ENCODE results near the gene MCC.
A peak's percentile ranks its signal among the peaks of the same experiment; 100 is the strongest.

The MCC gene

GRCh38 chr5:113245427-113246225 lies 242.6 kb downstream of the MCC start:
- Histone ChIP-seq H3K4me3 (ENCODE audit: low read depth, low read length) (no peak overlapping the region), H4K91ac (ENCODE audit: low read depth, low read length) (no peak overlapping the region), H3K9ac (ENCODE audit: low read length) (no peak overlapping the region), H3K36me3 (ENCODE audit: control insufficient read depth in 1 of 2, insufficient read depth in 2 of 2, low read length in 2 of 2) (no peaks in the 10 kb centered on the region), H2AK5ac (ENCODE audit: low read length) (no peak overlapping the region), H2BK5ac (ENCODE audit: low read depth, low read length, poor library complexity) (no peak overlapping the region), H3K4me2 (ENCODE audit: low read length) (no peak overlapping the region), H4K8ac (ENCODE audit: low read depth, low read length) (no peak overlapping the region), H3K27me3 (ENCODE audit: insufficient read depth, low read length) (no peaks in the 10 kb centered on the region), H3K9me3 (ENCODE audit: insufficient read depth, low read depth, low read length) (peaks cover 3% of the 10 kb centered on the region), H2BK120ac (ENCODE audit: insufficient read depth, low read length, poor library complexity) (no peak overlapping the region), H3K14ac (ENCODE audit: low read length) (no peak overlapping the region), H3K23ac (ENCODE audit: low read length) (no peak overlapping the region), H2BK12ac (ENCODE audit: low read length) (no peak overlapping the region), H3K4me1 (ENCODE audit: control insufficient read depth in 1 of 2, insufficient read depth in 2 of 2, low read length in 2 of 2) (peaks cover 0 to 3% of the 10 kb centered on the region in 2 experiments), H3K18ac (ENCODE audit: low read length) (no peak overlapping the region), H3K4ac (ENCODE audit: low read depth, low read length) (no peak overlapping the region), H3K79me1 (ENCODE audit: low read length) (no peaks in the 10 kb centered on the region), H3K79me2 (ENCODE audit: control insufficient read depth, insufficient read depth, low read length, poor library complexity) (no peaks in the 10 kb centered on the region), H2AFZ (ENCODE audit: insufficient read depth, low read length, poor library complexity) (no peak overlapping the region), H3K27ac (ENCODE audit: low read depth, low read length) (no peak overlapping the region), H4K12ac (ENCODE audit: low read depth, low read length) (no peak overlapping the region)
- DNase-seq, result no peak
- no CpG with 5 or more reads among the region's 2 CpGs for WGBS (ENCODE audit: extremely low coverage, insufficient coverage, insufficient read length)

- H3K36me3 ChIP-seq (ENCODE audit: control insufficient read depth in 1 of 2, insufficient read depth in 2 of 2, low read length in 2 of 2), result no peaks in the 10 kb centered on the region
- no peak overlapping the region for H3K4ac ChIP-seq (ENCODE audit: low read depth, low read length)
- no peak overlapping the region for H4K91ac ChIP-seq (ENCODE audit: low read depth, low read length)
- H3K27ac ChIP-seq (ENCODE audit: low read depth, low read length), result no peak overlapping the region
- no peak overlapping the region for H2AFZ ChIP-seq (ENCODE audit: insufficient read depth, low read length, poor library complexity)
- H3K9ac ChIP-seq (ENCODE audit: low read length), result no peak overlapping the region
- H2BK12ac ChIP-seq (ENCODE audit: low read length), result no peak overlapping the region
- H2AK5ac ChIP-seq (ENCODE audit: low read length), result no peak overlapping the region
- no peak overlapping the region for H4K8ac ChIP-seq (ENCODE audit: low read depth, low read length)
- H3K27me3 ChIP-seq (ENCODE audit: insufficient read depth, low read length), result no peaks in the 10 kb centered on the region
- no peak overlapping the region for H3K18ac ChIP-seq (ENCODE audit: low read length)
- H2BK5ac ChIP-seq (ENCODE audit: low read depth, low read length, poor library complexity), result no peak overlapping the region
- H3K4me1 ChIP-seq (ENCODE audit: control insufficient read depth in 1 of 2, insufficient read depth in 2 of 2, low read length in 2 of 2), result no peaks in the 10 kb centered on the region
- peaks cover 3% of the 10 kb centered on the region for H3K9me3 ChIP-seq (ENCODE audit: insufficient read depth, low read depth, low read length)
- no peaks in the 10 kb centered on the region for H3K79me1 ChIP-seq (ENCODE audit: low read length)
- no peak overlapping the region for H3K23ac ChIP-seq (ENCODE audit: low read length)
- H3K4me2 ChIP-seq (ENCODE audit: low read length), result no peak overlapping the region
- WGBS (ENCODE audit: extremely low coverage, insufficient coverage, insufficient read length), result no CpG with 5 or more reads among the region's 9 CpGs
- H2BK120ac ChIP-seq (ENCODE audit: insufficient read depth, low read length, poor library complexity), result no peak overlapping the region
- peak; percentile 57 to 71 for DNase-seq
- H3K4me3 ChIP-seq (ENCODE audit: low read depth, low read length), result no peak overlapping the region
- H3K79me2 ChIP-seq (ENCODE audit: control insufficient read depth, insufficient read depth, low read length, poor library complexity), result no peaks in the 10 kb centered on the region
- no peak overlapping the region for H4K12ac ChIP-seq (ENCODE audit: low read depth, low read length)
- no peak overlapping the region for H3K14ac ChIP-seq (ENCODE audit: low read length)
Measured at GRCh38 chr5:113244966-113245365, 243.3 kb downstream of the MCC start.

GRCh38 chr5:113243349-113243664 lies 244.9 kb downstream of the MCC start:
- H2BK120ac ChIP-seq (ENCODE audit: insufficient read depth, low read length, poor library complexity), result no peak overlapping the region
- H3K14ac ChIP-seq (ENCODE audit: low read length), result no peak overlapping the region
- no peak overlapping the region for H4K8ac ChIP-seq (ENCODE audit: low read depth, low read length)
- H2AK5ac ChIP-seq (ENCODE audit: low read length), result no peak overlapping the region
- no peaks in the 10 kb centered on the region for H3K79me2 ChIP-seq (ENCODE audit: control insufficient read depth, insufficient read depth, low read length, poor library complexity)
- H4K91ac ChIP-seq (ENCODE audit: low read depth, low read length), result no peak overlapping the region
- H3K4me2 ChIP-seq (ENCODE audit: low read length), result no peak overlapping the region
- H3K36me3 ChIP-seq (ENCODE audit: control insufficient read depth in 1 of 2, insufficient read depth in 2 of 2, low read length in 2 of 2), result no peaks in the 10 kb centered on the region
- no peak overlapping the region for H3K23ac ChIP-seq (ENCODE audit: low read length)
- no peak for DNase-seq
- H3K4me3 ChIP-seq (ENCODE audit: low read depth, low read length), result no peak overlapping the region
- peaks cover 3% of the 10 kb centered on the region for H3K9me3 ChIP-seq (ENCODE audit: insufficient read depth, low read depth, low read length)
- H3K27me3 ChIP-seq (ENCODE audit: insufficient read depth, low read length), result no peaks in the 10 kb centered on the region
- no peak overlapping the region for H3K27ac ChIP-seq (ENCODE audit: low read depth, low read length)
- no peak overlapping the region for H3K4ac ChIP-seq (ENCODE audit: low read depth, low read length)
- no peaks in the 10 kb centered on the region for H3K4me1 ChIP-seq (ENCODE audit: control insufficient read depth in 1 of 2, insufficient read depth in 2 of 2, low read length in 2 of 2)
- no peak overlapping the region for H2BK12ac ChIP-seq (ENCODE audit: low read length)
- no peak overlapping the region for H2BK5ac ChIP-seq (ENCODE audit: low read depth, low read length, poor library complexity)
- no peak overlapping the region for H2AFZ ChIP-seq (ENCODE audit: insufficient read depth, low read length, poor library complexity)
- no CpG with 5 or more reads among the region's 2 CpGs for WGBS (ENCODE audit: extremely low coverage, insufficient coverage, insufficient read length)
- no peak overlapping the region for H3K9ac ChIP-seq (ENCODE audit: low read length)
- H3K18ac ChIP-seq (ENCODE audit: low read length), result no peak overlapping the region
- H3K79me1 ChIP-seq (ENCODE audit: low read length), result no peaks in the 10 kb centered on the region
- H4K12ac ChIP-seq (ENCODE audit: low read depth, low read length), result no peak overlapping the region

GRCh38 chr5:113242481-113243348 lies 245.5 kb downstream of the MCC start:
- H2AFZ ChIP-seq (ENCODE audit: insufficient read depth, low read length, poor library complexity), result no peak overlapping the region
- H4K8ac ChIP-seq (ENCODE audit: low read depth, low read length), result no peak overlapping the region
- no peak overlapping the region for H2AK5ac ChIP-seq (ENCODE audit: low read length)
- no peak overlapping the region for H4K12ac ChIP-seq (ENCODE audit: low read depth, low read length)
- H3K9ac ChIP-seq (ENCODE audit: low read length), result no peak overlapping the region
- H3K23ac ChIP-seq (ENCODE audit: low read length), result no peak overlapping the region
- no peaks in the 10 kb centered on the region for H3K36me3 ChIP-seq (ENCODE audit: control insufficient read depth in 1 of 2, insufficient read depth in 2 of 2, low read length in 2 of 2)
- H3K27ac ChIP-seq (ENCODE audit: low read depth, low read length), result no peak overlapping the region
- no peak for DNase-seq
- no peak overlapping the region for H2BK12ac ChIP-seq (ENCODE audit: low read length)
- H3K4me3 ChIP-seq (ENCODE audit: low read depth, low read length), result no peak overlapping the region
- H3K14ac ChIP-seq (ENCODE audit: low read length), result no peak overlapping the region
- H3K79me2 ChIP-seq (ENCODE audit: control insufficient read depth, insufficient read depth, low read length, poor library complexity), result no peaks in the 10 kb centered on the region
- H3K4me2 ChIP-seq (ENCODE audit: low read length), result no peak overlapping the region
- WGBS (ENCODE audit: extremely low coverage, insufficient coverage, insufficient read length), result no CpG with 5 or more reads among the region's 8 CpGs
- H3K18ac ChIP-seq (ENCODE audit: low read length), result no peak overlapping the region
- no peak overlapping the region for H2BK120ac ChIP-seq (ENCODE audit: insufficient read depth, low read length, poor library complexity)
- H3K4ac ChIP-seq (ENCODE audit: low read depth, low read length), result no peak overlapping the region
- H2BK5ac ChIP-seq (ENCODE audit: low read depth, low read length, poor library complexity), result no peak overlapping the region
- no peaks in the 10 kb centered on the region for H3K79me1 ChIP-seq (ENCODE audit: low read length)
- peaks cover 3% of the 10 kb centered on the region for H3K9me3 ChIP-seq (ENCODE audit: insufficient read depth, low read depth, low read length)
- no peaks in the 10 kb centered on the region for H3K4me1 ChIP-seq (ENCODE audit: control insufficient read depth in 1 of 2, insufficient read depth in 2 of 2, low read length in 2 of 2)
- H4K91ac ChIP-seq (ENCODE audit: low read depth, low read length), result no peak overlapping the region
- H3K27me3 ChIP-seq (ENCODE audit: insufficient read depth, low read length), result no peaks in the 10 kb centered on the region
